ENCODE measurements around the gene OTUD7B. TPM values are rescaled to one million over a fixed set of nuclear protein-coding genes. Genes with fewer than 3 reads are reported as not detected.

OTUD7B gene
- total and polyA plus RNA-seq, 9 of the 15 experiments (the other 6 are each of a cell fraction or from before 2014, with no cell fraction given): 0.96 to 18.8 (median 7.4) TPM

DNA sequence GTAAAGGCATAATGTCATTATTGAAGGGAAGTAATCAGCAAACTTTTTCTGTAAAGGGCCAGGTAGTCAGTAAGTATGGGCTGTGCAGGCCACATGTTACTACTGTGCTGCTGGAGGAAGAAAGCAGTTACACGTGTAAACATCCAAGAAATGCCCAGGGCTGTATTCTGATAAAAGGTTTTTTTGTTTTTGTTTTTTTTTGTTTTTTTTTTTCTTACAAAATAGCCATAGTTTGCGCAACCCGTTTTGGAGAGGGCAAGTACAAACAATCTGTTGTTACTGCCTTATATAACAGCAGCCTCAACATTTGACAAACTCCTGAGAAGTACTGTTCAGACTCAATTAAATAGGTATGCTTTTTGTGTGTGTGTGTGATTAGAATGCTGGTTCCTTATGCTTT is 47.2 kb downstream of the OTUD7B start:
- Histone ChIP-seq H3K36me3 (ENCODE audit: control insufficient read depth, insufficient read depth, low read length) (peaks cover 82% of the 10 kb centered on the region), H3K9me3 (replicated peaks; ENCODE audit: control insufficient read depth, insufficient read depth, low read depth, low read length) (peaks cover 4% of the 10 kb centered on the region), H3K4me3 (no peak overlapping the region), H3K4me2 (ENCODE audit: insufficient read depth, low read length) (no peak overlapping the region), H2AFZ (ENCODE audit: low read depth, low read length) (no peak overlapping the region), H3K4me1 (replicated peaks in 1 of 2; ENCODE audit: control insufficient read depth in 2 of 2, insufficient read depth in 2 of 2, low read length in 2 of 2) (no peaks in the 10 kb centered on the region), H3K9ac (ENCODE audit: insufficient read depth in 1 of 2, low read depth in 2 of 2, low read length in 2 of 2) (no peak overlapping the region), H3K27ac (ENCODE audit: extremely low read depth, low read depth, low read length) (no peak overlapping the region), H3K79me2 (ENCODE audit: control insufficient read depth, insufficient read depth, low read length) (no peaks in the 10 kb centered on the region; the same call in 2 of the 3 replicates), H4K20me1 (replicated peaks; ENCODE audit: control insufficient read depth, insufficient read depth, low read length) (no peaks in the 10 kb centered on the region), H3K27me3 (ENCODE audit: control insufficient read depth in 2 of 2, insufficient read depth in 2 of 2, low read length in 2 of 2) (no peaks in the 10 kb centered on the region), H3K9me1 (ENCODE audit: control insufficient read depth, insufficient read depth, low read length) (no peaks in the 10 kb centered on the region)
- BruUV-seq (replicated peaks): no TSS peak
- 81% methylated on average over 3 of the region's 3 CpGs for WGBS (ENCODE audit: insufficient coverage, low coverage, missing lambda C conversion rate)
- DNase-seq (ENCODE audit: extremely low read depth in 1 of 4, low spot score in 3 of 4) (no peak), FAIRE-seq (no peak), ATAC-seq (no peak)
- CTCF ChIA-PET (ENCODE audit: low intra/inter-chr PET ratio): interaction anchor here (0.6 to 2.9 kb wide), 2 partner anchors 87 to 110 kb away, joined by 3 to 33 read pairs; no protein-coding TSS in a partner anchor
- TF ChIP-seq CEBPG (CRISPR knock-in tag; IDR thresholded peaks at IDR 0.05) (no peak), CEBPG (tag; conservative IDR thresholded peaks at IDR 0.05 in 1 of 2, IDR thresholded peaks at IDR 0.05 in 1 of 2) (peak; percentile 24 to 47; a peak in 2 of 4 replicates), CEBPB (tag; IDR thresholded peaks at IDR 0.05) (peak; percentile 79), TFAM (CRISPR knock-in tag; conservative IDR thresholded peaks at IDR 0.05) (no peak)
- in situ Hi-C loops (cut with MboI): loop anchor here (5.0 kb wide), 1 partner anchor 204 kb away; no protein-coding TSS in a partner anchor
- intact Hi-C loops (cut with micrococcal nuclease): loop anchor here (5.0 kb wide), 1 partner anchor 224 kb away; no protein-coding TSS in a partner anchor
- POLR2A ChIA-PET: no interaction called here

DNA sequence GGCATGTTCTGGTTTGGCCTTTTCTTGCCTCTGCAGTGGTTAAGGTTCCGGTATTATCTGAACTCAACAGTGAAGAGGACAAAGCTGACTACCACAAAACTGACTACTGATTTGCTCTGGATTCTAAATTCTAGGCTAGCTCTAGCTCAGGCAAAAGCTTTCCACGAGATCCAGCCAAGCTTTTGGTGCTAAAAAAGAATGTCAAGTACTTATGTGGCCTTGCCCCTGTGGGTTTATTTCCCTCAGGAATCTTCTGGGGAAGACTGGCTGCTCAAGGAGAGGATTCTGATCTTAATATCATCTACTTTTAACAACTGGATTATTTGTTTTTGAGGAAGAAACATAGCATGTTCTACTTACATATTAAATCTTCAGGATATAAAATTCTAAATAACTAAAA is 47.8 kb downstream of the OTUD7B start:
- no TSS peak for BruUV-seq (replicated peaks)
- 58% methylated on average over 2 of the region's 2 CpGs for WGBS (ENCODE audit: insufficient coverage, low coverage, missing lambda C conversion rate)
- Histone ChIP-seq H3K79me2 (ENCODE audit: control insufficient read depth, insufficient read depth, low read length) (no peaks in the 10 kb centered on the region; the same call in 2 of the 3 replicates), H2AFZ (ENCODE audit: low read depth, low read length) (no peak overlapping the region), H3K4me1 (replicated peaks in 1 of 2; ENCODE audit: control insufficient read depth in 2 of 2, insufficient read depth in 2 of 2, low read length in 2 of 2) (no peaks in the 10 kb centered on the region), H3K36me3 (ENCODE audit: control insufficient read depth, insufficient read depth, low read length) (peaks cover 83% of the 10 kb centered on the region), H3K4me2 (ENCODE audit: insufficient read depth, low read length) (no peak overlapping the region), H3K9me1 (ENCODE audit: control insufficient read depth, insufficient read depth, low read length) (no peaks in the 10 kb centered on the region), H3K27me3 (ENCODE audit: control insufficient read depth in 2 of 2, insufficient read depth in 2 of 2, low read length in 2 of 2) (no peaks in the 10 kb centered on the region), H3K9ac (ENCODE audit: insufficient read depth in 1 of 2, low read depth in 2 of 2, low read length in 2 of 2) (no peak overlapping the region), H3K9me3 (replicated peaks; ENCODE audit: control insufficient read depth, insufficient read depth, low read depth, low read length) (peaks cover 7% of the 10 kb centered on the region), H3K27ac (ENCODE audit: extremely low read depth, low read depth, low read length) (no peak overlapping the region), H4K20me1 (replicated peaks; ENCODE audit: control insufficient read depth, insufficient read depth, low read length) (no peaks in the 10 kb centered on the region), H3K4me3 (no peak overlapping the region)
- POLR2A ChIA-PET: interaction anchor here (0.7 to 1.1 kb wide), 2 partner anchors 88 to 223 kb away, joined by 3 to 4 read pairs; no protein-coding TSS in a partner anchor
- no peak for ATAC-seq
- CTCF ChIA-PET (ENCODE audit: low intra/inter-chr PET ratio): interaction anchor here (0.5 to 2.9 kb wide), 8 partner anchors 16 to 224 kb away, joined by 3 to 33 read pairs (median 4); partner anchors contain the start of gene VPS45
- intact Hi-C loops (cut with micrococcal nuclease): loop anchor here (1.0 to 5.0 kb wide), 3 partner anchors 88 to 225 kb away; no protein-coding TSS in a partner anchor
- in situ Hi-C loops (cut with MboI): loop anchor here (5.0 kb wide), 1 partner anchor 205 kb away; no protein-coding TSS in a partner anchor
- FAIRE-seq: no peak
- DNase-seq (ENCODE audit: extremely low read depth in 1 of 4, low spot score in 3 of 4): no peak
- TF ChIP-seq NR2C1 (IDR thresholded peaks at IDR 0.05) (no peak), NR2C1 (tag; IDR thresholded peaks at IDR 0.05) (no peak), ZBTB1 (CRISPR knock-in tag; IDR thresholded peaks at IDR 0.05; ENCODE audit: borderline replicate concordance, low read depth) (no peak), ZNF766 (CRISPR knock-in tag; conservative IDR thresholded peaks at IDR 0.05) (no peak)

Measured in K562 (cell line).